RWPE1 (cell line): ENCODE results near the gene TMPRSS3.

ENCODE experiments used
- CTCF ChIA-PET: fragments of 350-600 bp; sonication (Branson Sonifier 250); formaldehyde crosslinking; extraction: SDS; loops from one replicate; lab custom pipeline; 2021; lab: Yijun Ruan, JAX
- POLR2A ChIA-PET: fragments of 400-600 bp; formaldehyde crosslinking; extraction: SDS; loops from one replicate; lab custom pipeline; 2020; ENCODE audit warnings: antibody characterized with exemption; ENCODE audit not compliant: low non-redundant PET; lab: Yijun Ruan, JAX
- DNase-seq: peaks from one replicate; pipeline ENCODE4 v3.0.0; 2012; ENCODE audit warnings: low spot score
- H3K27ac ChIP-seq: fragments of 450-650 bp; 2 replicates; pipeline ENCODE4 v1.5.1; 2017
- TF ChIP-seq, protein P1 (sequence below): fragments of 450-650 bp; conservative IDR thresholded peaks from 2 replicates; pipeline ENCODE4 v1.5.1; 2017; ENCODE audit warnings: low read depth, mild to moderate bottlenecking

TMPRSS3 gene

DNA sequence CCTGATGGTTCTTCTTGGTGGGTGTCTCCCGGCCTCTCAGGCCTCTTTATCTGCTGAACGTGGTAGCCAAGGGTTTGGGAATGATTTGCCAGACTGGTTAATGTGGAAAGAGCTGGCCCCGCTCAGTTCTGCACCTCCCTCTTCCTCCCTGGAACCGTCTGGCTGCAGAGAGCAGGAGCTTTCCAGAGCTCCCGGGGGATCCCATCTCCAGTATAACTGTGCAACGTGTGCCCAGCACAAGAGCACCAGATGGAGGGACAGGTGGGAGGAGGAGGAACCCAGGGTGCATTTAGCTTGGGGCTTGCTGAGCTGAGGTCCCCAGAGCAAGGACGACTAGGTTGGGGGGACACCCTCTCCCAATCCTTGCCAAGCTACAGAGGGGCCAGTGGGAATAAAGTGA lies 34.6 kb downstream of the TMPRSS3 start:
- CTCF ChIA-PET: interaction anchor here (0.5 kb wide), 1 partner anchor 11 kb away, joined by 5 read pairs; the partner anchor contains the start of gene TFF2
- DNase-seq: no peak
- POLR2A ChIA-PET: no interaction called here
- TF ChIP-seq, protein P1, sequence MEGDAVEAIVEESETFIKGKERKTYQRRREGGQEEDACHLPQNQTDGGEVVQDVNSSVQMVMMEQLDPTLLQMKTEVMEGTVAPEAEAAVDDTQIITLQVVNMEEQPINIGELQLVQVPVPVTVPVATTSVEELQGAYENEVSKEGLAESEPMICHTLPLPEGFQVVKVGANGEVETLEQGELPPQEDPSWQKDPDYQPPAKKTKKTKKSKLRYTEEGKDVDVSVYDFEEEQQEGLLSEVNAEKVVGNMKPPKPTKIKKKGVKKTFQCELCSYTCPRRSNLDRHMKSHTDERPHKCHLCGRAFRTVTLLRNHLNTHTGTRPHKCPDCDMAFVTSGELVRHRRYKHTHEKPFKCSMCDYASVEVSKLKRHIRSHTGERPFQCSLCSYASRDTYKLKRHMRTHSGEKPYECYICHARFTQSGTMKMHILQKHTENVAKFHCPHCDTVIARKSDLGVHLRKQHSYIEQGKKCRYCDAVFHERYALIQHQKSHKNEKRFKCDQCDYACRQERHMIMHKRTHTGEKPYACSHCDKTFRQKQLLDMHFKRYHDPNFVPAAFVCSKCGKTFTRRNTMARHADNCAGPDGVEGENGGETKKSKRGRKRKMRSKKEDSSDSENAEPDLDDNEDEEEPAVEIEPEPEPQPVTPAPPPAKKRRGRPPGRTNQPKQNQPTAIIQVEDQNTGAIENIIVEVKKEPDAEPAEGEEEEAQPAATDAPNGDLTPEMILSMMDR: no peak
- H3K27ac ChIP-seq: no peak overlapping the region

DNA sequence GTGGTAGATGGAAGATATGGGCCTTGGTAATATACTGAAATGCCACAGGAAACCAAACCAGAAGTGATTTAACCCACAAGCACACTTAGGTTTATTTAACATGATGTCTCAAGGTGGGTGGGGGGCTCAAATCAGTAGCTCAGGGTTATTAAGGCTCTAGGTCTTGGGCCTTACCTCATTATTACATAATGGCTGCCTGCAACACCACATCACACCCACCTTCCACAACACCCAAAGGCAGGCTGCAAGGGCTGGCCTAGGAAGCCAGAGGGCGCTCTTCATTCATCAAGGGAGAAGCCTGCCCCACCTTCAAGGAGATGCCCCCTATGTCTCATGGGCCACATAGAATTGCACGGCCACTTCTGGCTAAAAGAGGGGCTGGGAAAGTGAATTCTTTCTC lies 35.5 kb downstream of the TMPRSS3 start:
- POLR2A ChIA-PET: no interaction called here

GRCh38 chr21:42358937-42359336 lies 36.9 kb downstream of the TMPRSS3 start:
- no peak overlapping the region for H3K27ac ChIP-seq
- ChIA-PET CTCF (no interaction called here), POLR2A (no interaction called here)
- TF ChIP-seq, protein P1: no peak
- DNase-seq: no peak

More for the DNA sequence above, 35.5 kb downstream of the TMPRSS3 start:
- CTCF ChIA-PET: no interaction called here
- H3K27ac ChIP-seq: no peak overlapping the region
- no peak for DNase-seq
- TF ChIP-seq, protein P1: no peak

DNA sequence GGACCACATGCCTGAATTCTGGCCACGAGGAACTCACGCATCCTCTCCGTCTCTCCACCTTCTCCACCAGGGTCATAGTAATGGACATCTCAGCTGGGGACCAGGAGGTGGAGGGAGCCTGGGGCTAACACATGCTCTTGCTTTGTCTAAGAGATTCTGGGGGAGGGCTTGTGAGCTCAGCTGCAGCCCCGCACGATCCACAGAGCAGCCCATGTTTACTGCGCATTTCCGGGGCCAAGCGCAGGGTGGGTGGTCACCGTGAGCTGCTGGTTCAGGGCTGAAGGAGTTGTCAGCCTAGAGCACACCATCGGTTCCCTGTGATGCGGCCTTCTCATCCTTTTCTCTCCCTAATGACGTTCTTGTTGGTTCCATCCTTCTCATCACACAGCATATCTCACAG lies 37.6 kb downstream of the TMPRSS3 start:
- DNase-seq: no peak
- ChIA-PET POLR2A (no interaction called here), CTCF (no interaction called here)
- TF ChIP-seq, protein P1: no peak
- H3K27ac ChIP-seq: no peak overlapping the region

- ChIA-PET POLR2A (no interaction called here), CTCF (interaction anchor here (0.7 kb wide), 1 partner anchor 99 kb away, joined by 3 read pairs; no protein-coding TSS in a partner anchor)
- TF ChIP-seq, protein P1: no peak
- DNase-seq: no peak
- H3K27ac ChIP-seq: no peak overlapping the region
Measured at GRCh38 chr21:42357307-42357706, 38.5 kb downstream of the TMPRSS3 start.

GRCh38 chr21:42356650-42357049 lies 39.2 kb downstream of the TMPRSS3 start:
- POLR2A ChIA-PET: no interaction called here
- no peak overlapping the region for H3K27ac ChIP-seq
- TF ChIP-seq, protein P1: no peak
- DNase-seq: no peak
- CTCF ChIA-PET: no interaction called here
